NT2/D1 (cell line): ENCODE measurements around the gene PRKCH.
"Not testable (repeated sequence)": the region's sequence is repeated elsewhere in the genome, so short reads cannot be mapped to it uniquely, and the experiment has no call there.

ENCODE experiments used
- DNase-seq: peaks from one replicate; pipeline ENCODE4 v3.0.0-alpha.2; 2011; ENCODE audit warnings: low read depth, low spot score
- H3K27me3 ChIP-seq: 2 replicates; pipeline ENCODE4 v1.6.0; 2011; ENCODE audit warnings: mild to moderate bottlenecking; ENCODE audit not compliant: insufficient read length, insufficient read depth
- H3K36me3 ChIP-seq: 2 replicates; pipeline ENCODE4 v1.6.1; 2011; ENCODE audit warnings: mild to moderate bottlenecking, low read length, mixed read lengths; ENCODE audit not compliant: insufficient read depth, insufficient read length
- H3K4me1 ChIP-seq: 2 replicates; pipeline ENCODE4 v1.5.1; 2011; ENCODE audit not compliant: insufficient read depth, insufficient read length
- H3K4me3 ChIP-seq: 2 replicates; pipeline ENCODE4 v1.5.1; 2011; ENCODE audit warnings: low read depth; ENCODE audit not compliant: insufficient read length
- H3K9ac ChIP-seq: 2 replicates; pipeline ENCODE4 v1.6.0; 2011; ENCODE audit warnings: low read depth; ENCODE audit not compliant: insufficient read length
- H3K9me3 ChIP-seq: 2 replicates; pipeline ENCODE4 v1.5.1; 2011; ENCODE audit warnings: mild to moderate bottlenecking, low read length; ENCODE audit not compliant: insufficient read depth
- SUZ12 ChIP-seq: IDR thresholded peaks from 2 replicates; pipeline ENCODE4 v1.6.1; 2011; ENCODE audit not compliant: insufficient read length, insufficient read depth; ENCODE audit errors: extremely low read depth
- YY1 ChIP-seq: IDR thresholded peaks from 2 replicates; pipeline ENCODE4 v1.6.1; 2011; ENCODE audit not compliant: insufficient read length, insufficient read depth
- ZNF274 ChIP-seq: IDR thresholded peaks from 2 replicates; pipeline ENCODE4 v1.6.1; 2011; ENCODE audit warnings: mild to moderate bottlenecking, low read depth, low read length

The PRKCH gene

DNA sequence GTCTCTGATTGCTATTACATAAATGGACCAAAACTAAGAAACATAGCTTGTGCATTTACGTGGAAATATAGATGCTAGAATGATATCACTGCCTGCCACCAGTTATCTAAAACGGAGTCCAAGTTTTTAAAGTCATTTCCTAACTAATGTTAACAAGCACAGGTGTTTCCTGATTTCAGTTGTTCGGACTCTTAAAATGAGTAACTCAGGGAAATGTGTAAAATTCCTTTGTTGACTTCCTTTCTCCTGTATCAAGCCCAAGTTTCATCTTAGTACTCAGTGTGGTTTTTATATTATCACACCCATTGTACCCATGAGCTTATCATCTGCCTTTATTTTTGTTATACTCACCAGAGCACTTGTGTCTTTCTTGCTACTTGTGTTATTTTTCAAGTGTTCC is 13.2 kb upstream of the PRKCH start:
- TF ChIP-seq ZNF274 = no peak
- TF ChIP-seq YY1 = no peak
- no peak for TF ChIP-seq SUZ12
- H3K9me3 ChIP-seq = peaks cover 25% of the 10 kb centered on the region
- no peak overlapping the region for H3K9ac ChIP-seq
- H3K27me3 ChIP-seq = no peaks in the 10 kb centered on the region
- H3K36me3 ChIP-seq = no peaks in the 10 kb centered on the region
- H3K4me3 ChIP-seq = no peak overlapping the region
- no peak for DNase-seq
- H3K4me1 ChIP-seq = no peaks in the 10 kb centered on the region

DNA sequence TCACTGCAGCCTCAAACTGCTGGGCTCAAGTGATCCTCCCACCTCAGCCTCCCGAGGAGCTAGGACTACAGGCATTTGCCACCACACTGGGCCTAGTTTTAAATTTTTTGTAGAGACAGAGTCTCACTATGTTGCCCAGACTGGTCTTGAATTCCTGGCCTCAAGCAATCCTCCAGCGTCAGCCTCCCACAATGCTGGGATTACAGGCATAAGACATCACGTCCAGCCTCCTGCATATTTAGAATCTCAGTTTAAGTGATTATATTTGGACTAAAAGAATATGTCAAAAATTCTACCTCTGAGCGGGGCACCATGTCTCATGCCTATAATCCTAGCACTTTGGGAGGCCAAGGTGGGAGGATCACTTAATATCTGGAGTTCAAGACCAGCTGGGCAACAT is 12.7 kb upstream of the PRKCH start:
- not testable (repeated sequence) for H3K9ac ChIP-seq, H3K4me1 ChIP-seq, H3K4me3 ChIP-seq, DNase-seq, H3K36me3 ChIP-seq, H3K27me3 ChIP-seq
- peaks cover 25% of the 10 kb centered on the region for H3K9me3 ChIP-seq

DNA sequence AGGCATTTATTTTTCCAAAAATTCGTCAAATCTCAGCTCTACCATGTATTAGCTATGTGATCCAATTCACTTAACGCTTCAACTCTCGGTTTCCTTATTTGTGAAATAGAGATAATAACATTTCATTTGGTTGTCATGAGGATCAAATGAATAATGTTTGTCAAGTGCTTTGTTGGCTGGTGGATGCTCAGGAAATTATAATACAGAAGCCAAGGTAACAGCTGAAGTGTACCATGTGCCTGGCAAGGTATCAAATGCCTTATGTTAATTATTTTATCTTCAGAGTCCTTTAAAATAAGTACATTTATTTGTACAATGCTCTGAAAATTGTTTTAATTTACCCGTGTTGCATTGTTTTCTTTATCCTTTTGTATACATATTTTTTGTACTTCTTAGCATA is 6.1 kb upstream of the PRKCH start:
- no peak for TF ChIP-seq YY1
- no peak for TF ChIP-seq ZNF274
- no peak for TF ChIP-seq SUZ12

DNA sequence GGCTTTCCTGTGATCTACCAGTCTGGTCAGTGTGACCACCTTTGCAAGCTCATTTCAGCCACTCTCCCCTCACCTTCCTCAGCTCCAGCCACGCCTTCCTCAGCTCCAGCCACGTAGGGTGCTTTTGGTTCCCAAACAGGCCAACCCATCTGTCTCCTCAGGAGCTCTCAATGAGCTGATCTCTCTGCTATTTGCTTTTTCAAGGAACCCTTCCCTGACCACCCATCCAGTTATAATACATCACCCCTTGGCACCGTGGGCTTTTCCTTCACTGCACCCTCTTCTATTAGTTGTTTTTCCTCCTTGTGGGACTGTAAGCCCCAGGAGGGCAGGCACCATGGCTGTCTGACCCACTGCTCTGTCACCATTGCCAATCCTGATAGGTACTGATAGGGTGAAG is 2.3 kb upstream of the PRKCH start:
- no peaks in the 10 kb centered on the region for H3K9me3 ChIP-seq
- peaks cover 19% of the 10 kb centered on the region for H3K27me3 ChIP-seq
- H3K4me1 ChIP-seq = peaks cover 6% of the 10 kb centered on the region
- DNase-seq = no peak
- H3K36me3 ChIP-seq = no peaks in the 10 kb centered on the region
- no peak overlapping the region for H3K9ac ChIP-seq
- H3K4me3 ChIP-seq = no peak overlapping the region
- TF ChIP-seq SUZ12 (no peak), ZNF274 (no peak), YY1 (no peak)

More for the DNA sequence above, 6.1 kb upstream of the PRKCH start:
- DNase-seq = no peak
- no peak overlapping the region for H3K9ac ChIP-seq
- H3K4me3 ChIP-seq = no peak overlapping the region
- no peaks in the 10 kb centered on the region for H3K4me1 ChIP-seq
- no peaks in the 10 kb centered on the region for H3K36me3 ChIP-seq
- H3K27me3 ChIP-seq = no peaks in the 10 kb centered on the region
- H3K9me3 ChIP-seq = peaks cover 11% of the 10 kb centered on the region

DNA sequence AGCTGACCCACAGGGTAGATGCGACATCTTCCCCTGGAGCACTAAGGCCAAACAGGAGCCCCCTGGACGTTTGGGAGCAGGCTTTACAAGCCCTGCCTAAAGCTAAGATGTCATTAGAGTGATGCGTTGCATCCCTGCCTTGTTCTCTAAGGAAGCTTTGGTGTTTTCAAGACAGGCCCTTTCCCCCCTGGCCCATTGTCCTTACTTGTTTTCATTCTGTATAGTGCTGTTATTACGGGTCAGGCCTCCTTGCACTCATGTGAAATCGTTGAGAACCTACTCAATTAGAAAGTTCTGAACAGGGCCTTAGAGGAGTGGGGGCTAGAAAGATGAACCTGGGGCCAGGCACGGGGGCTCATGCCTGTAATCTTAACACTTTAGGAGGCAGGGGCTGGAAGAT is 1.7 kb upstream of the PRKCH start:
- no peak for DNase-seq
- Histone ChIP-seq H3K4me3 (no peak overlapping the region), H3K36me3 (no peaks in the 10 kb centered on the region), H3K27me3 (peaks cover 19% of the 10 kb centered on the region), H3K9ac (no peak overlapping the region), H3K9me3 (no peaks in the 10 kb centered on the region), H3K4me1 (peaks cover 6% of the 10 kb centered on the region)
- TF ChIP-seq YY1 (no peak), ZNF274 (no peak), SUZ12 (no peak)

DNA sequence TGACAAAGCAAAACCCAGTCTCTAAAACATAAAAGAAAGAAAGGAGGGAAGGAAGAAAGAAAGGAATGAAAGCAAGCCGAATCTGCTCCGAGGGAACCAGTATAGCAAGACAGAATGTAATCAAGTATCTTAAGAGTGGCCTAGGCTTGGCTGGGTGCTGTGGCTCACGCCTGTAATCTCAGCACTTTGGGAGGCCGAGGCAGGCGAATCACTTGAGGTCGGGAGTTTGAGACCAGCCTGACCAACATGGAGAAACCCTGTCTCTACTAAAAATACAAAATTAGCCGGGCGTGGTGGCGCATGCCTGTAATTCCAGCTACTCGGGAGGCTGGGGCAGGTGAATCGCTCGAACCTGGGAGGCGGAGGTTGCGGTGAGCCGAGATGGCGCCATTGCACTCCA is 1.2 kb upstream of the PRKCH start:
- not testable (repeated sequence) for DNase-seq, H3K9me3 ChIP-seq, H3K36me3 ChIP-seq, H3K9ac ChIP-seq, H3K4me3 ChIP-seq, H3K4me1 ChIP-seq
- H3K27me3 ChIP-seq = peaks cover 19% of the 10 kb centered on the region

DNA sequence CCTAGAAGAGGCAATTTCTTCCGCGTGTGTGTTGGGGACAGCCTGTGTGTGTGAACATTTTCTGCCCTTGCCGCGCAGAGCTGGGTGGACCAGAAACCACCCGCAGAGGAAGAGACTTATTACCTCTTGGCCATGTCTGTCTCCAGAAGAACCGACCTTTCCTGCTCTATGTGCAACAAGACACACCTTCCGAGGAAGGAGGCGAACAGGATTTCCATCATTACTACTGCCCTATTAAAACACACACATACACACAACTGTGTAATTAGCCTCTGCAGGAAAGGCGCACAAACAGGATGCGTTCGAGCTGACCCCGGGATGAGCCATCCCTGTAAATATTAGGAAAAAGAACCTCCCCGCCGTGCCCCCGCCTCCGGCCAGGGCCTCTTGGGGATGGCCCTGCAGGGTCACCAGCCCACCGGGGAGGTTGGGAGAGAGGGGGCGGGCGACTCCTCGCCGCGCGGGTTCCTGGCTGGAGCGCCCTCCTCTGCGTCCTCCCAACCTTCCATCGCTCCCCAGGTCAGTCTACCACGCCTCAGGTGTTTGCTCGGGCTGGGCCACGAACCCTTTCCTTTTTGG is 484 bp upstream of the PRKCH start:
- Histone ChIP-seq H3K27me3 (peaks cover 19% of the 10 kb centered on the region), H3K4me1 (peaks cover 6% of the 10 kb centered on the region), H3K36me3 (no peaks in the 10 kb centered on the region), H3K9ac (peak overlapping the region; percentile 64), H3K4me3 (peak overlapping the region; percentile 60), H3K9me3 (0 out of 2 replicates have a peak, but pooled peaks cover 7% of the 10 kb centered on the region)
- TF ChIP-seq SUZ12 (no peak), ZNF274 (no peak), YY1 (no peak)
- no peak for DNase-seq
